Ishikawa (cell line): ENCODE data around the gene SULT4A1.

Source experiments
- CEBPB ChIP-seq: IDR thresholded peaks from 2 replicates; pipeline ENCODE4 v1.6.1; 2012
- CREB1 ChIP-seq: IDR thresholded peaks from 2 replicates; pipeline ENCODE4 v1.6.1; 2012; ENCODE audit warnings: low read depth
- EGR1 ChIP-seq: IDR thresholded peaks from 2 replicates; pipeline ENCODE4 v1.6.1; 2012
- EP300 ChIP-seq: IDR thresholded peaks from 2 replicates; pipeline ENCODE4 v1.6.1; 2012; ENCODE audit warnings: borderline replicate concordance
- FOXM1 ChIP-seq: IDR thresholded peaks from 2 replicates; pipeline ENCODE4 v1.6.1; 2012; ENCODE audit warnings: low read depth, borderline replicate concordance
- NFIC ChIP-seq: IDR thresholded peaks from 2 replicates; pipeline ENCODE4 v1.6.1; 2012
- RAD21 ChIP-seq: IDR thresholded peaks from 2 replicates; pipeline ENCODE4 v1.6.1; 2012; ENCODE audit warnings: low read depth
- TAF1 ChIP-seq: IDR thresholded peaks from 2 replicates; pipeline ENCODE4 v1.6.1; 2012; ENCODE audit warnings: low read depth, mild to moderate bottlenecking
- TCF12 ChIP-seq: IDR thresholded peaks from 2 replicates; pipeline ENCODE4 v1.6.1; 2012; ENCODE audit warnings: low read depth
- TEAD4 ChIP-seq: IDR thresholded peaks from 2 replicates; pipeline ENCODE4 v1.6.1; 2012
- YY1 ChIP-seq: IDR thresholded peaks from 2 replicates; pipeline ENCODE4 v1.6.1; 2012; ENCODE audit warnings: low read depth
- ZBTB7A ChIP-seq: IDR thresholded peaks from 2 replicates; pipeline ENCODE4 v1.6.1; 2012; ENCODE audit warnings: low read depth
- TF ChIP-seq, protein P1 (sequence below): IDR thresholded peaks from 2 replicates; pipeline ENCODE4 v1.6.1; 2012
- TF ChIP-seq, protein P2 (sequence below): IDR thresholded peaks from 2 replicates; pipeline ENCODE4 v1.6.1; 2012; ENCODE audit warnings: low read depth, mild to moderate bottlenecking
- TF ChIP-seq, protein P3 (sequence below): IDR thresholded peaks from 2 replicates; pipeline ENCODE4 v1.6.1; 2012

Gene SULT4A1

DNA sequence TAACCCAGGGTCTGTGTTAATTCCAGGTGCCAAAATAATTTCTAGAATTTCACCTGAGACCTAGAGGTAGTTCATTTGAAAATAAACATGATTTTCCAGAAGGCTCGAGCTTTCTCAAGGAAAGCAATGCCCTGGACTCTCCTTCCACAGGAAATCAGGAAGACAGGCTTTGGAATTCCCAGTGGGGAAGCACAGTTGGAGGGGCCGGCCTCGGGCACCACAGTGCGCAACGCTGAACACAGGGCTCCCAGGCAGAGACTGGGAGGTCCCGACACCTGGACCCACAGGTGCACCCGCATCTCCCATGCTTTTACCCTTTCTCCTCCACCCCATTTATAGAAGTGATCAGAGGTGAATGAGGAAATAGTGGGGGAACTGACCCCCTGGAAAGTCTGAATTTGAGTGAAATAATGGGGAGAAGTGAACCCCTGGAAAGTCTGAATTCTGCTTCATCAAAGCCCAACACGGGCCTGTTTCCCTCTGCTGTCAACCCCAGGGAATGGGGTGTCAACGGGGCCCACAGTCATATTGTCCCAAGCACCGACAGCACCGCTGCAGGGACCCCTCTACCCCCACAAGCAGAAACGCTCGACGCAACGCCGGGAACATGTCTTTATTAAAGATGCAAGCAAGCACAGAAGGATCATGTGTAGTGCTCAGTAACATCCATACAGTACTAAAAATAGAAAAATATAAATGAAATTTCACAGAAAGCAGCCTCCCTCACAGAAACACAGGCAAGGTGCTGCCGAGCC lies 38.2 kb downstream of the SULT4A1 start:
- no peak for TF ChIP-seq NFIC
- no peak for TF ChIP-seq YY1

DNA sequence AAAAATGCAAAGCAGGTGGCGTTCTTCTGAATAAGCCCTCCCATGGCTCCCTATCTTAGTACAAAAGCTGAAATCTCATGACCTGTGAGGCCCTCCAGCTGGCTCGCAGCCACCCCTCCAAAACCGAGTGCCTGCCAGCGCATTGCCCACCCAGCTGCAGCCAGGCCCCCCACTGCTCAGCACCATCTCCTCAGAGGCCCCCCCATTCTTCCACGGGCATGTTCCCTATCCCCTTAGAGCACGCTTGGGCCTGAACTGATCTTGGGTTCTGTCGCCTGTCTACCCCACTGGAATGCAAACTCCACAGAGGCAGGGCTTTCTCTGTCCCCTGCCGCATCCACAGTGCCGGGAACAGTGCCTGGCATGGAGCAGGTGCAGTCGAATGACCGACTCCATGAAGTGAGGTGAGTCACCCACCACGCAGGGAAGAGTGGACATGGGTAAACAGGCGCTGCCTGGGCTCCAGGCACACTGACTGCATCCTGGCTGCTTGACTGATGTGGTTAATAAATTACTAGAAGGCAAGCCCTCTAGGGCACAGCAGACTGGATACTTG lies 38.9 kb downstream of the SULT4A1 start:
- TF ChIP-seq YY1 (no peak), FOXM1 (no peak), ZBTB7A (no peak), NFIC (no peak), TEAD4 (no peak), EP300 (no peak), TCF12 (no peak), TAF1 (no peak), RAD21 (no peak), CREB1 (no peak)
- TF ChIP-seq, protein P1, sequence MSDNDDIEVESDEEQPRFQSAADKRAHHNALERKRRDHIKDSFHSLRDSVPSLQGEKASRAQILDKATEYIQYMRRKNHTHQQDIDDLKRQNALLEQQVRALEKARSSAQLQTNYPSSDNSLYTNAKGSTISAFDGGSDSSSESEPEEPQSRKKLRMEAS: no peak
- TF ChIP-seq, protein P2, sequence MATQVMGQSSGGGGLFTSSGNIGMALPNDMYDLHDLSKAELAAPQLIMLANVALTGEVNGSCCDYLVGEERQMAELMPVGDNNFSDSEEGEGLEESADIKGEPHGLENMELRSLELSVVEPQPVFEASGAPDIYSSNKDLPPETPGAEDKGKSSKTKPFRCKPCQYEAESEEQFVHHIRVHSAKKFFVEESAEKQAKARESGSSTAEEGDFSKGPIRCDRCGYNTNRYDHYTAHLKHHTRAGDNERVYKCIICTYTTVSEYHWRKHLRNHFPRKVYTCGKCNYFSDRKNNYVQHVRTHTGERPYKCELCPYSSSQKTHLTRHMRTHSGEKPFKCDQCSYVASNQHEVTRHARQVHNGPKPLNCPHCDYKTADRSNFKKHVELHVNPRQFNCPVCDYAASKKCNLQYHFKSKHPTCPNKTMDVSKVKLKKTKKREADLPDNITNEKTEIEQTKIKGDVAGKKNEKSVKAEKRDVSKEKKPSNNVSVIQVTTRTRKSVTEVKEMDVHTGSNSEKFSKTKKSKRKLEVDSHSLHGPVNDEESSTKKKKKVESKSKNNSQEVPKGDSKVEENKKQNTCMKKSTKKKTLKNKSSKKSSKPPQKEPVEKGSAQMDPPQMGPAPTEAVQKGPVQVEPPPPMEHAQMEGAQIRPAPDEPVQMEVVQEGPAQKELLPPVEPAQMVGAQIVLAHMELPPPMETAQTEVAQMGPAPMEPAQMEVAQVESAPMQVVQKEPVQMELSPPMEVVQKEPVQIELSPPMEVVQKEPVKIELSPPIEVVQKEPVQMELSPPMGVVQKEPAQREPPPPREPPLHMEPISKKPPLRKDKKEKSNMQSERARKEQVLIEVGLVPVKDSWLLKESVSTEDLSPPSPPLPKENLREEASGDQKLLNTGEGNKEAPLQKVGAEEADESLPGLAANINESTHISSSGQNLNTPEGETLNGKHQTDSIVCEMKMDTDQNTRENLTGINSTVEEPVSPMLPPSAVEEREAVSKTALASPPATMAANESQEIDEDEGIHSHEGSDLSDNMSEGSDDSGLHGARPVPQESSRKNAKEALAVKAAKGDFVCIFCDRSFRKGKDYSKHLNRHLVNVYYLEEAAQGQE: no peak
- TF ChIP-seq, protein P3, sequence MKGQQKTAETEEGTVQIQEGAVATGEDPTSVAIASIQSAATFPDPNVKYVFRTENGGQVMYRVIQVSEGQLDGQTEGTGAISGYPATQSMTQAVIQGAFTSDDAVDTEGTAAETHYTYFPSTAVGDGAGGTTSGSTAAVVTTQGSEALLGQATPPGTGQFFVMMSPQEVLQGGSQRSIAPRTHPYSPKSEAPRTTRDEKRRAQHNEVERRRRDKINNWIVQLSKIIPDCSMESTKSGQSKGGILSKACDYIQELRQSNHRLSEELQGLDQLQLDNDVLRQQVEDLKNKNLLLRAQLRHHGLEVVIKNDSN: no peak

DNA sequence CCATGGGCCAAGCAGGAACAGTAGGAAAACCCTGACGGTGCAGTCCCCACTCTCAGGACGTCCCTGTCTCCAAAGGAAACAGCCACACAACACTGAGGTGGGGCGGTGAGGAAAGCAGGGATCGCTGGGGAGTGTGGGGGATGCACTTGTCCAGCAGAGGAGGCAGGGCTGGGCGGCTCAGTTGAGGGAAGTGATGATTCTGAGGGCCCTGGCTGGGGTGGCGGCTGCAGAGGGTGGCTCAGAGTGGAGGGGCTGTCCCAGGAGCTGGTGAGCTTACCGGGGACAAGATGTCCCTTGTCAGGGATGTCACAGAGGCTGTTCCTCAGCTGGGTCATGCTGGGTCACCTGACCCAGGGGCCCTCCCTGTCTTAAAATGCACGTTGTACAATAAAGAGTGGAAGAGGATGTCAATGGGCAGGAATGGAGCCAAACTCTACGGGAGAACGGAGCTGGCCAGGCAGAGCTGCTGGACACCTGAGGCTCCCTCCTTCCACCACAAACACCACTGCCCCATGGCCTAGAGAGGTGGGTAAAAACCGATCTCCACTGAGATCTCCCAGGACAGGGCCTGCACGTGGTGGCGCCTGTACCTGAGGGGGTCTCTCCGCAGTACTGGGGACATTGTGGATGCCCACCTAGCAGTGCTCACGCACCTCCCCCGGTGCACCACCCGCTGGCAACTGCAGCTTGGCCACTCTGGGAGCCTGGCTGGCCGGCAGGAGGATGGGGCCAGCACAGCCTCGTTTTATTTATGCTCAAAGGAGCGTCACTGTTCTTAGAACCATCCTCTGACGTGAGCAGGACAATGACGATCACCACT lies 40.5 kb downstream of the SULT4A1 start:
- TF ChIP-seq ZBTB7A (no peak), EP300 (no peak), FOXM1 (no peak), CEBPB (no peak), CREB1 (no peak), EGR1 (no peak), TAF1 (no peak), TEAD4 (no peak), TCF12 (no peak), YY1 (no peak), NFIC (no peak), RAD21 (no peak)
- TF ChIP-seq, protein P3: no peak
- TF ChIP-seq, protein P1: no peak
- TF ChIP-seq, protein P2: no peak

DNA sequence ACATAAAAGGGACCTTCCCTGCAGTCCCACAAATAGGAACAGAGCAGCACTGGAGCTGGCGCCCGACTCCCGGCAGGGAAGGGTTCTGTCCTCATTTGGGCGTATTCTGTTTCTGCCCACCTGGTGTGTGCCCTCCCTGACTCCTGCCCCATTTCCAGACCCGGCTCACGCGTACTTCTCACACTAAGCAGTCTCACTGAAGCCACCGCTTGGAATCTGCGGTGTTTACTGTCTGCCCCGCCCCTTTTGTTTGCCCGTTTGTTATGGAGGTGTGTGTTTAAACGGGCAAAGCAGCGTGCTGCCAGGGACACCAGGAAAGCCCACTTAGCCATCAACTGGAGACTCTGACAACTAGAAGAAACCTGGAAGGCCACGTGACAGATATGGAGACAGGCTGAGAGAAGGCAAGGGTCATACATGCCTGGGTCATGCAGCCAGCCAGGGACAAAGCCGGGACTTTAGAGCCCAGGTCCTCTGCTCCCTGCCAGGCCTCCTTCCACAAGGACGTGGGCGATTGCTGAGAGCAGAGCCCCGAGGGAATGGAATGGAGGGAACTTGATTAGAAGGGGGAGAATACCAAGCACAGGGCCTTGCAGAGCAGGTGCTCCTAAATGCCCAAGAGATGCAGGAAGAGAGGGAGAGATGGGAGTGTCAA lies 41.5 kb downstream of the SULT4A1 start:
- TF ChIP-seq TEAD4 (no peak), EGR1 (no peak), YY1 (no peak), TCF12 (no peak), ZBTB7A (no peak), RAD21 (no peak), TAF1 (no peak), NFIC (no peak), FOXM1 (no peak), EP300 (no peak), CREB1 (no peak)
- TF ChIP-seq, protein P1: no peak
- TF ChIP-seq, protein P2: no peak
- TF ChIP-seq, protein P3: no peak
